Adrenal gland (tissue), 5 donors: ENCODE results near the gene DCHS1.

ENCODE experiments used
- CTCF ChIP-seq, 6 experiments: fragments of 450-650 bp in 4 of 6; fragments of 200-600 bp in 2 of 6; sonication (generic) in 1 of 6; IDR thresholded peaks; 1 replicate in 5 of 6; 2 replicates in 1 of 6; pipeline versions ENCODE4 v1.5.1 to v1.8.0; 2016 to 2021; ENCODE audit warnings: antibody characterized with exemption in 6 of 6, mild to moderate bottlenecking in 2 of 6, moderate library complexity in 1 of 6
- POLR2A ChIP-seq, 2 donors: fragments of 450-650 bp; IDR thresholded peaks; one replicate each; pipeline ENCODE4 v1.6.1; 2017; ENCODE audit warnings: antibody characterized with exemption in 2 of 2, mild to moderate bottlenecking in 2 of 2, moderate library complexity in 1 of 2
- donor health status: DM: no; HTN: no; CAD: no.

- TF ChIP-seq CTCF (IDR thresholded peaks at IDR 0.05) (no peak), POLR2A (IDR thresholded peaks at IDR 0.05) (no peak)
These were observed 61.4 kb downstream of the DCHS1 start for GRCh38 chr11:6594142-6594768.
